Vagina (tissue), 2 donors: ENCODE results near the gene IER5. TPM values are rescaled to one million over a fixed set of nuclear protein-coding genes. Genes with fewer than 3 reads are reported as not detected.

Source experiments
- DNase-seq, 2 donors: peaks; one replicate each; pipeline ENCODE4 v3.0.0-alpha.2; 2017; ENCODE audit errors: extremely low spot score in 2 of 2
- H3K27ac ChIP-seq: fragments of 200-600 bp; sonication (generic); one replicate; pipeline ENCODE4 v1.5.1; 2019
- H3K27me3 ChIP-seq: fragments of 200-600 bp; sonication (generic); one replicate; pipeline ENCODE4 v1.5.1; 2019
- H3K36me3 ChIP-seq, 2 donors: fragments of 200-600 bp; sonication (generic); one replicate each; pipeline ENCODE4 v1.5.1; 2017 to 2019
- H3K4me1 ChIP-seq: fragments of 200-600 bp; sonication (generic); one replicate; pipeline ENCODE4 v1.5.1; 2019
- H3K4me3 ChIP-seq, 2 donors: fragments of 200-600 bp; sonication (generic); 1 replicate in 1 of 2; 2 replicates in 1 of 2; pipeline ENCODE4 v1.5.1; 2016 to 2019
- H3K9me3 ChIP-seq: fragments of 200-600 bp; sonication (generic); one replicate; pipeline ENCODE4 v1.5.1; 2019
- POLR2A ChIP-seq, 2 donors: fragments of 450-650 bp; IDR thresholded peaks; one replicate each; pipeline ENCODE4 v1.6.1; 2017; ENCODE audit warnings: antibody characterized with exemption in 2 of 2, mild to moderate bottlenecking in 2 of 2, moderate library complexity in 2 of 2
- POLR2AphosphoS5 ChIP-seq, 2 donors: sonication (generic); formaldehyde crosslinking; IDR thresholded peaks; one replicate each; pipeline ENCODE4 v1.9.0; 2017; ENCODE audit warnings: antibody characterized with exemption in 2 of 2, mild to moderate bottlenecking in 2 of 2, low read depth in 1 of 2; ENCODE audit not compliant: insufficient read depth in 1 of 2
- intact Hi-C: fragments of 100-400 bp; cut with DNase I; formaldehyde crosslinking; loops from one replicate; pipeline ENCODE4 v1.15.1; 2023
- total RNA-seq: library from RNA; depleted of rRNA; stranded (reverse); fragments of >200 nt; gene quantifications from one replicate; pipeline ENCODE4 v1.2.3, GENCODE V29; 2016
- TF ChIP-seq, protein P1 (sequence below), 3 experiments: fragments of 450-650 bp in 2 of 3; fragments of 200-600 bp in 1 of 3; sonication (generic) in 1 of 3; IDR thresholded peaks; one replicate each; pipeline ENCODE4 v1.5.1; 2017 to 2019; ENCODE audit warnings: antibody characterized with exemption in 3 of 3, mild to moderate bottlenecking in 2 of 3, moderate library complexity in 2 of 3

Gene IER5
- total RNA-seq, 1 donor from 2014 or later, result 13.0 TPM

- Histone ChIP-seq H3K9me3 (no peaks in the 10 kb centered on the region), H3K4me1 (peaks cover 32% of the 10 kb centered on the region), H3K4me3 (peak overlapping the region; percentile 71 to 77), H3K36me3 (peaks cover 0 to 6% of the 10 kb centered on the region in 2 donors), H3K27me3 (no peaks in the 10 kb centered on the region), H3K27ac (peak overlapping the region; percentile 93)
- TF ChIP-seq, protein P1, sequence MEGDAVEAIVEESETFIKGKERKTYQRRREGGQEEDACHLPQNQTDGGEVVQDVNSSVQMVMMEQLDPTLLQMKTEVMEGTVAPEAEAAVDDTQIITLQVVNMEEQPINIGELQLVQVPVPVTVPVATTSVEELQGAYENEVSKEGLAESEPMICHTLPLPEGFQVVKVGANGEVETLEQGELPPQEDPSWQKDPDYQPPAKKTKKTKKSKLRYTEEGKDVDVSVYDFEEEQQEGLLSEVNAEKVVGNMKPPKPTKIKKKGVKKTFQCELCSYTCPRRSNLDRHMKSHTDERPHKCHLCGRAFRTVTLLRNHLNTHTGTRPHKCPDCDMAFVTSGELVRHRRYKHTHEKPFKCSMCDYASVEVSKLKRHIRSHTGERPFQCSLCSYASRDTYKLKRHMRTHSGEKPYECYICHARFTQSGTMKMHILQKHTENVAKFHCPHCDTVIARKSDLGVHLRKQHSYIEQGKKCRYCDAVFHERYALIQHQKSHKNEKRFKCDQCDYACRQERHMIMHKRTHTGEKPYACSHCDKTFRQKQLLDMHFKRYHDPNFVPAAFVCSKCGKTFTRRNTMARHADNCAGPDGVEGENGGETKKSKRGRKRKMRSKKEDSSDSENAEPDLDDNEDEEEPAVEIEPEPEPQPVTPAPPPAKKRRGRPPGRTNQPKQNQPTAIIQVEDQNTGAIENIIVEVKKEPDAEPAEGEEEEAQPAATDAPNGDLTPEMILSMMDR (IDR thresholded peaks at IDR 0.05), result no peak
- TF ChIP-seq POLR2A (IDR thresholded peaks at IDR 0.05), result no peak
- intact Hi-C loops, result loop anchor here (2.0 kb wide), 2 partner anchors 16 to 54 kb away; no protein-coding TSS in a partner anchor
- DNase-seq, result no peak
Observed at GRCh38 chr1:181089017-181089675, 646 bp downstream of the IER5 start.

DNA sequence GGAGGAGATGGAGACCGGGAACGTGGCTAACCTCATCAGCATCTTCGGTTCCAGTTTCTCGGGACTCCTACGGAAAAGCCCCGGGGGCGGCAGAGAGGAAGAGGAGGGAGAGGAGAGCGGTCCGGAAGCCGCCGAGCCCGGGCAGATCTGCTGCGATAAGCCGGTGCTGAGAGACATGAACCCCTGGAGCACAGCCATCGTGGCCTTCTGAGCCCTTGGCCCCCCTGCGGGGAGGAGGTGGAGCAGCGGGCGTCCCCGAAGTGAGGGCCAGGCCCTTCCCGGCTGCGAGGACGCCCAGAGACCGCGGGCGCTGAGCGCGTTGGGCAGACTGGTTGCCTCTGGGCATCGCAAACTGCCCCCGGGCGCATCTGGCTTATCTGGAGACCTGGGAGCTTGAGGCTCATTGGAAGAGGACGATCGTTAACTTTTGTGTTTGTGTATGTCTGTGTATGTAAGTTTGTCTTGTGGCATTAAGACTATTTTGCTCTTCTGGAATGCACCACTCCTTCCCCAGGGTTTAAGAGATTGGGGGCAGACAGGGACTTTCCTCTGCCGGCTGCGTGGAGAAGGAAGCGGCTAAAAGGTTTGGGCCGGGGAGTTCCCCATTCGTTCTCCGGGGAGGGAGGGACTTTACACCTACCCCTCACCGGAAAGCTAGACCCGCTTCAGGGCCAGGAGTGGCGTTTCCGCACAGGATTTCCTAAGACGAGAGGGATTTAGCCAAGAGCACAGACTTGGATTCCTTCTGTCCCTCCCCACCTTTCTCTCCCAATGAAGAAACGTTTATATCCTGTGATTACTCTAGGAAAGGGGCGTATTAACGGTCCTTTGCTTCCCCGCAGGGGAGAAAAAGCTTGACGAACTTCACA, 1.4 kb downstream of the IER5 start:
- Histone ChIP-seq H3K27me3 (no peaks in the 10 kb centered on the region), H3K36me3 (peaks cover 0 to 6% of the 10 kb centered on the region in 2 donors), H3K9me3 (no peaks in the 10 kb centered on the region), H3K4me1 (peaks cover 38% of the 10 kb centered on the region), H3K4me3 (peak overlapping the region; percentile 71 to 77), H3K27ac (peak overlapping the region; percentile 93)
- no peak for DNase-seq
- TF ChIP-seq POLR2A (IDR thresholded peaks at IDR 0.05) (peak in 1 of 2 donors; percentile 21), POLR2AphosphoS5 (IDR thresholded peaks at IDR 0.05; ENCODE audit: insufficient read depth in 1 of 2, low read depth in 1 of 2) (peak; percentile 10 to 90)
- TF ChIP-seq, protein P1 (IDR thresholded peaks at IDR 0.05), result no peak
- intact Hi-C loops, result loop anchor here (2.0 to 5.0 kb wide), 3 partner anchors 15 to 58 kb away; partner anchors contain the start of gene MR1

- Histone ChIP-seq H3K4me3 (peak overlapping the region; percentile 71 to 77), H3K36me3 (peaks cover 0 to 6% of the 10 kb centered on the region in 2 donors), H3K9me3 (no peaks in the 10 kb centered on the region), H3K27ac (peak overlapping the region; percentile 93), H3K4me1 (peaks cover 46% of the 10 kb centered on the region), H3K27me3 (no peaks in the 10 kb centered on the region)
- no peak for DNase-seq
- intact Hi-C loops, result loop anchor here (5.0 kb wide), 1 partner anchor 58 kb away; the partner anchor contains the start of gene MR1
- TF ChIP-seq POLR2AphosphoS5 (IDR thresholded peaks at IDR 0.05; ENCODE audit: insufficient read depth in 1 of 2, low read depth in 1 of 2), result peak in 1 of 2 donors; percentile 7
- TF ChIP-seq, protein P1 (IDR thresholded peaks at IDR 0.05), result no peak
- TF ChIP-seq POLR2A (IDR thresholded peaks at IDR 0.05), result no peak
Observed at GRCh38 chr1:181090641-181091126, 2.2 kb downstream of the IER5 start.

- intact Hi-C loops, result loop anchor here (5.0 kb wide), 1 partner anchor 59 kb away; the partner anchor contains the start of gene MR1
- no peaks in the 10 kb centered on the region for H3K9me3 ChIP-seq
- peaks cover 54% of the 10 kb centered on the region for H3K4me1 ChIP-seq
- H3K36me3 ChIP-seq, result peaks cover 0 to 6% of the 10 kb centered on the region in 2 donors
- no peak for TF ChIP-seq POLR2AphosphoS5 (IDR thresholded peaks at IDR 0.05; ENCODE audit: insufficient read depth in 1 of 2, low read depth in 1 of 2)
- TF ChIP-seq, protein P1 (IDR thresholded peaks at IDR 0.05), result no peak
- no peak for TF ChIP-seq POLR2A (IDR thresholded peaks at IDR 0.05)
- H3K27me3 ChIP-seq, result no peaks in the 10 kb centered on the region
- H3K27ac ChIP-seq, result peak overlapping the region; percentile 93
- no peak for DNase-seq
- H3K4me3 ChIP-seq, result peak overlapping the region; percentile 0 to 77
Observed at GRCh38 chr1:181091309-181092040, 3.0 kb downstream of the IER5 start.
